Bronchial epithelial cell (primary cell): ENCODE results near the gene FAM193A. TPM values are rescaled to one million over a fixed set of nuclear protein-coding genes. Genes with fewer than 3 reads are reported as not detected.

Experiments used
- DNase-seq: peaks from one replicate; pipeline ENCODE4 v3.0.0-alpha.2; 2010; ENCODE audit warnings: low read depth
- FAIRE-seq: peaks from 2 replicates; lab custom pipeline; 2011; peaks lifted over from hg19 to GRCh38; lab: Jason Lieb, UNC
- H3K27me3 ChIP-seq: 2 replicates; pipeline ENCODE4 v1.5.1; 2011; ENCODE audit warnings: low read length; ENCODE audit not compliant: control insufficient read depth, insufficient read depth
- H3K36me3 ChIP-seq: 2 replicates; pipeline ENCODE4 v1.5.1; 2011; ENCODE audit warnings: low read length; ENCODE audit not compliant: control insufficient read depth, insufficient read depth
- H3K4me3 ChIP-seq: 2 replicates; pipeline ENCODE4 v1.5.1; 2011; ENCODE audit warnings: mild to moderate bottlenecking, low read depth, low read length, control low read depth
- CTCF ChIP-seq: IDR thresholded peaks from 2 replicates; pipeline ENCODE4 v1.5.1; 2011; ENCODE audit warnings: mild to moderate bottlenecking, moderate library complexity, low read length, control low read depth, inconsistent platforms; ENCODE audit not compliant: insufficient read depth, severe bottlenecking
- total RNA-seq: library from RNA; depleted of rRNA; stranded (reverse); fragments of >200 nt; gene quantifications from 2 replicates; pipeline ENCODE4 v1.2.1, GENCODE V29; 2014

FAM193A gene
- total RNA-seq, result 6.6 and 7.6 TPM in 2 replicates

- Histone ChIP-seq H3K4me3 (peak within 1 kb of the TSS; percentile 86), H3K27me3 (no peaks in the 10 kb centered on the region), H3K36me3 (no peaks in the 10 kb centered on the region)
- DNase-seq (peak; percentile 96), FAIRE-seq (no peak)
- no peak for TF ChIP-seq CTCF
These were observed at the start of gene FAM193A for GRCh38 chr4:2536193-2537010. Gene FAM193A, plus strand, starts transcription at chr4:2536647. Its CDS starts 269 bp downstream, at chr4:2536916.

GRCh38 chr4:2486981-2487380, 49.5 kb upstream of the FAM193A start:
- no peak for FAIRE-seq
- H3K4me3 ChIP-seq, result no peak overlapping the region
- no peak for DNase-seq
- H3K36me3 ChIP-seq, result peaks cover 7% of the 10 kb centered on the region
- H3K27me3 ChIP-seq, result no peaks in the 10 kb centered on the region
- TF ChIP-seq CTCF, result no peak

- Histone ChIP-seq H3K36me3 (peaks cover 7% of the 10 kb centered on the region), H3K27me3 (no peaks in the 10 kb centered on the region), H3K4me3 (no peak overlapping the region)
- no peak for FAIRE-seq
- TF ChIP-seq CTCF, result no peak
- no peak for DNase-seq
These were observed 48.8 kb upstream of the FAM193A start for GRCh38 chr4:2487632-2488031.

GRCh38 chr4:2489081-2489805, 47.2 kb upstream of the FAM193A start:
- Histone ChIP-seq H3K36me3 (peaks cover 10% of the 10 kb centered on the region), H3K4me3 (no peak overlapping the region), H3K27me3 (no peaks in the 10 kb centered on the region)
- DNase-seq (no peak), FAIRE-seq (no peak)
- TF ChIP-seq CTCF, result no peak

GRCh38 chr4:2489841-2490552, 46.5 kb upstream of the FAM193A start:
- DNase-seq, result peak; percentile 15
- no peaks in the 10 kb centered on the region for H3K27me3 ChIP-seq
- no peak for TF ChIP-seq CTCF
- H3K36me3 ChIP-seq, result peaks cover 12% of the 10 kb centered on the region
- H3K4me3 ChIP-seq, result no peak overlapping the region
- FAIRE-seq, result no peak
